ENCODE results near the gene KLHL14.

- no peak for TF ChIP-seq POLR2A (IDR thresholded peaks at IDR 0.05; ENCODE audit: low read length)
- TF ChIP-seq GATA1 (IDR thresholded peaks at IDR 0.05; ENCODE audit: low read depth, low read length), result no peak
Measured at GRCh38 chr18:32749809-32750208, 23.0 kb downstream of the KLHL14 start.
